Neural crest cell (in vitro differentiated cells): ENCODE data around the gene SH2B2. TPM values are rescaled to one million over a fixed set of nuclear protein-coding genes. Genes with fewer than 3 reads are reported as not detected.

Source experiments
- DNase-seq: peaks from one replicate; pipeline ENCODE4 v3.0.0; 2021; ENCODE audit warnings: low read depth, mixed read lengths, low spot score
- H3K27ac Mint-ChIP-seq: one replicate; pipeline ENCODE4 v1.8.0; 2021; ENCODE audit warnings: mild to moderate bottlenecking, mixed read lengths; ENCODE audit not compliant: unreplicated experiment
- H3K27me3 Mint-ChIP-seq: 2 replicates; pipeline ENCODE4 v1.8.0; 2021; ENCODE audit warnings: low read depth, mild to moderate bottlenecking, mixed read lengths
- H3K36me3 Mint-ChIP-seq: 2 replicates; pipeline ENCODE4 v1.8.0; 2021; ENCODE audit warnings: low read depth, mild to moderate bottlenecking, mixed read lengths
- H3K4me1 Mint-ChIP-seq: 2 replicates; pipeline ENCODE4 v1.8.0; 2021; ENCODE audit warnings: mixed read lengths
- H3K4me3 Mint-ChIP-seq: one replicate; pipeline ENCODE4 v1.8.0; 2021; ENCODE audit warnings: mild to moderate bottlenecking, mixed read lengths
- H3K9me3 Mint-ChIP-seq: 2 replicates; pipeline ENCODE4 v1.8.0; 2021; ENCODE audit warnings: mixed read lengths
- total RNA-seq: library from RNA; stranded (reverse); gene quantifications from 2 replicates; pipeline ENCODE4 v1.2.1, GENCODE V29; 2021
- TF ChIP-seq, protein P1 (sequence below): fragments of 200-600 bp; sonication (generic); conservative IDR thresholded peaks from 2 replicates; pipeline ENCODE4 v1.5.0; 2021; ENCODE audit warnings: antibody characterized with exemption, mild to moderate bottlenecking

Gene SH2B2
- total RNA-seq, 1 donor from 2014 or later: 16.4 TPM

DNA sequence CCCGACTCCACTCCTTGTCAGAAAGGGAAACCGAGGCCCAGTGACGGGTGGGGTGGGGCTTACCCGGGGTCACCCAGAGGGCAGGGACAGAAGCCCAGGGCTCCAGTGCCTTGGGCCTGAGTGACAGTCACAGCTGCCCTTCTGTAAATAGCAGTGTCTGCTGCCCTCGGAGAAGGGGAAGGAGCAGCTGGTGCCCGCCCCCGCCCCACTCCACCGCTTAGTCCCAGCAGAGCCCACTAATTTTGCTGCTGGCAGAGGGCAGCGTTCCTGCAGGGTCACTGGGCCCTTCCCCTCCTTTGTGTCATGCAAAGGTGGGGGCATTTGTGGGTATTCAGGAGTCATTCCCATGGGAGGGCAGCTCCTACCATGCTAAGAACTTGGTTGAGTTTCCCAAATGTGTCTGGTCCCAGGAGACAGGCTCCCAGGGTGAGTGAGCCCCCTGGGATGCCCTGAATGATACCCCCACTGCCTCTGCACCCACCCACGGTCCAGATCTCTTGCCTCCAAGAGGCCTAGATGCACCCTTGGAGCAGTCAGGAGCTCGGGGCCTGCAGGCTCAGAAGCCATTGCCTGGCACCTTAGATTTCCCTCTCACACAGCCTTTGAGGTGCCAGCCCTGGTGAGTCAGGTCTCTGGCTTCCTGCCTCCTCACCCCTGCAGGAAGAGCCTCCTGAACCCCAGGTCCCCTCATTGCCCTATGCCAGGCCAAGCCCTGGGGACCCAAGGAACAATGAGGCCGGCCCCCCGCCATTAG is 17.2 kb downstream of the SH2B2 start:
- H3K4me1 Mint-ChIP-seq: peaks cover 12% of the 10 kb centered on the region
- H3K36me3 Mint-ChIP-seq: no peaks in the 10 kb centered on the region
- H3K9me3 Mint-ChIP-seq: no peaks in the 10 kb centered on the region
- DNase-seq: no peak
- no peak overlapping the region for H3K27ac Mint-ChIP-seq
- H3K4me3 Mint-ChIP-seq: no peak overlapping the region
- no peaks in the 10 kb centered on the region for H3K27me3 Mint-ChIP-seq
- TF ChIP-seq, protein P1, sequence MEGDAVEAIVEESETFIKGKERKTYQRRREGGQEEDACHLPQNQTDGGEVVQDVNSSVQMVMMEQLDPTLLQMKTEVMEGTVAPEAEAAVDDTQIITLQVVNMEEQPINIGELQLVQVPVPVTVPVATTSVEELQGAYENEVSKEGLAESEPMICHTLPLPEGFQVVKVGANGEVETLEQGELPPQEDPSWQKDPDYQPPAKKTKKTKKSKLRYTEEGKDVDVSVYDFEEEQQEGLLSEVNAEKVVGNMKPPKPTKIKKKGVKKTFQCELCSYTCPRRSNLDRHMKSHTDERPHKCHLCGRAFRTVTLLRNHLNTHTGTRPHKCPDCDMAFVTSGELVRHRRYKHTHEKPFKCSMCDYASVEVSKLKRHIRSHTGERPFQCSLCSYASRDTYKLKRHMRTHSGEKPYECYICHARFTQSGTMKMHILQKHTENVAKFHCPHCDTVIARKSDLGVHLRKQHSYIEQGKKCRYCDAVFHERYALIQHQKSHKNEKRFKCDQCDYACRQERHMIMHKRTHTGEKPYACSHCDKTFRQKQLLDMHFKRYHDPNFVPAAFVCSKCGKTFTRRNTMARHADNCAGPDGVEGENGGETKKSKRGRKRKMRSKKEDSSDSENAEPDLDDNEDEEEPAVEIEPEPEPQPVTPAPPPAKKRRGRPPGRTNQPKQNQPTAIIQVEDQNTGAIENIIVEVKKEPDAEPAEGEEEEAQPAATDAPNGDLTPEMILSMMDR: no peak

DNA sequence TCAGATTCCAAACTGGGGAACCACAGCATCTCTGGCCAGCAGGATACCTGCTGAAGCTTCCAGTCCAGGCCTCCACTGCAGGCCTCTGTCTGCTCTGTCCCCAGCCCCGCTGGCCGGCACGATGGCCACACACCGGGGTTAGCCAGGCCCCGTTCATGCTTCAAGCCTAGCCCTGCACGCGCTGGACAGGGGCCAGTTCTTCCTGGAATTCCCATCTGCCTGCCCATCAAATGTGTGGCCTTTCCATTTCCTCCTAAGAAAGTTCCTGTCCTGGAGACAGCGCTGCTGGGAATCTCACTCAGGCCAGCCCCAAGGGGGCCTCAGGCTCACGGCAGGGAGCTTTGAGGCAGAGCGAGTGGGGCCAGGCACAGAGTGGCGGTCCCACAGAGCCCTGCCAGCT is 18.0 kb downstream of the SH2B2 start:
- no peak for DNase-seq
- H3K4me3 Mint-ChIP-seq: no peak overlapping the region
- no peaks in the 10 kb centered on the region for H3K36me3 Mint-ChIP-seq
- TF ChIP-seq, protein P1: no peak
- H3K4me1 Mint-ChIP-seq: peaks cover 12% of the 10 kb centered on the region
- no peak overlapping the region for H3K27ac Mint-ChIP-seq
- H3K27me3 Mint-ChIP-seq: no peaks in the 10 kb centered on the region
- no peaks in the 10 kb centered on the region for H3K9me3 Mint-ChIP-seq

DNA sequence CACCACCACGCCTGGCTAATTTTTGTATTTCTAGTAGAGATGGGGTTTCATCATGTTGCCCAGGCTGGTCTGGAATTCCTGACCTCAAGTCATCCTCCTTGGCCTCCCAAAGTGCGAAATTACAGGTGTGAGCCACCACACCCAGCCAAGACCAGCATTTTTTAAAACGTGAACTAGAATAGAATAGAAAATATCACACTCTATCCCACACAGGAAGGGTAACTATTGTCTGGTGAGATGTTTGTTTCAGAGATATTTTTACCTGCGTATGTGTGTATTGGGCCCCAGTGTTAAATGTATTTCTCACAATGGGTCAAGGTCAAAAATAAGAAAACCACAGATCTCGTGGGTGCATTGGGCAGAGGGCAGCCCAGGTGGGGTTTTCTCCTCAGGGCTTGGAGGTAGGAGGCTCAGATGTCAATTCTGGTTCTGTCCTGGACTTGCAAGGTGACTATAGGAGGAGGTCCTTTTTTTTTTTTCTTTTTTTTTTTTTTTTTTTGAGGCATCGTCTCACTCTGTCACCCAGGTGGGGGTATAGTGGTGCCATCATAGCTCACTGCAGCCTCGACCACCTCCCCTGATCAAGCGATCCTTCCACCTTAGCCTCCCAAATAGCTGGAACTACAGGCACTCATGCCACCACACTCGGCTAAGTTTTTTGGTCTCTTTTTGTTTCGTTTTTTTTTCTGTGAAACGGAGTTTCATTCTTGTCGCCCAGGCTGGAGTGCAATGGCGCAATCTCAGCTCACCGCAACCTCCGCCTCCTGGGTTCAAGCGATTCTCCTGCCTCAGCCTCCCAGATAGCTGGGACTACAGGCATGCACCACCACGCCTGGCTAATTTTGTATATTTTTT is 19.0 kb downstream of the SH2B2 start:
- Mint-ChIP-seq H3K4me3 (no peak overlapping the region), H3K27ac (no peak overlapping the region)

DNA sequence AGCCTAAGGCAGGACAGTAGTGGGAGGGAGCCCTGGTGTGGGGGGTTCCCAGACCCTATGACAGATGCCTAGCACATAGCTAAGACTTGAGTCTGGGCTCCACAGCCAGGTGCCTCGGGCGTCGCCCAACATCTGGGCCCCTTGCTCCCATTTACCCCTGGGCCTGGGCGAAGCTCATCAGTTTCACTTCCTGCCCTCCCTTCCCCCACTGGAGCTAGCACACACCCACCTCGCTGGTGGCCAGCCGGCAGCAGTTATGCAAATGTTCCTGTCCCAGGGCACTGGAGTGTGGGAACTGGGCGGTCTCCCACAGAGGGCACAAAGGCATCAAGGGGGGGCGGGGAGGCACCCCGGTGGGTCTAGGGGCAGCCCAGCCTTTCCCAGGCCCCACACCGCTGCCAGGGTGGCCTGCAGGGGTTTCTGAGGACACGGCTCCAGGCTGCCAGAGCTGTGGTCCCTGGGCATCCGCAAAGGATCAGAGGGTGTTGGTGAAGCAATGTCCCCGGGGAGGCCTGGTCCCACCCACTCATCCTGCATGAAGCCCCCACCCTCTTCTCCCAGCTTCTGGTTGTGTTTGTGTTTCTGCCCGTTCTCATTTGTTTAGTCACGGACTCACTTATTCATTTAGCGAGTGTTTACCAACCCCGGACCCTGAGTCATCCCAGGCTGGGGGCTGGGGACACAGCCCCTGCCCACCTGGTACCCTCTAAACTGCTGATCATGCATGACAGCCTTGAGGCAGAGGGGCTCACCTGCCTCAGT is 20.4 kb downstream of the SH2B2 start:
- H3K27ac Mint-ChIP-seq: no peak overlapping the region

More for the DNA sequence above, 19.0 kb downstream of the SH2B2 start:
- Mint-ChIP-seq H3K27me3 (no peaks in the 10 kb centered on the region), H3K9me3 (no peaks in the 10 kb centered on the region), H3K36me3 (no peaks in the 10 kb centered on the region), H3K4me1 (peaks cover 12% of the 10 kb centered on the region)
- DNase-seq: no peak
- TF ChIP-seq, protein P1: no peak

DNA sequence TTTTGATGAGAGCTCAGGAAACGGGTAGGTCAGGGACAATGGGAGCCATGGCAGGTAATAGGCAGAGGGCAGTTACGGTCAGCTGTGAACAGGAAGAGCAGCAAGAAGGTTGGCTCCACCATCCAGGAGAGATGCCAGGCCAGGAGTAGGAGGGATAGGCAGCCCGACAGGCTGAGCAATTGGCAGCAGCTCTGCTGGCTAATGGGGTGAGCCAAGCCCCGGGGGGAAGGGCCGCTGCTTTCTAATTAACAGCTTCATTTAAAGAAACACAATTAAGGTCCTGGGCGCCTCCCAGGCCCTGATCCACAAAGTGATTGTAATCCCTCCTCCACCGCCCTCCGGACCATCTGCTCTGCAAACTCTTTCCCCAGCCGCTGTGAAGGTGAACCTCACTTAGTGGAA is 23.7 kb downstream of the SH2B2 start:
- no peak overlapping the region for H3K27ac Mint-ChIP-seq
- no peak for DNase-seq
- H3K4me1 Mint-ChIP-seq: peaks cover 12% of the 10 kb centered on the region

More for the DNA sequence above, 20.4 kb downstream of the SH2B2 start:
- Mint-ChIP-seq H3K36me3 (no peaks in the 10 kb centered on the region), H3K9me3 (no peaks in the 10 kb centered on the region), H3K27me3 (no peaks in the 10 kb centered on the region), H3K4me3 (no peak overlapping the region), H3K4me1 (peaks cover 12% of the 10 kb centered on the region)
- TF ChIP-seq, protein P1: no peak
- DNase-seq: peak; percentile 28

More for the DNA sequence above, 23.7 kb downstream of the SH2B2 start:
- Mint-ChIP-seq H3K4me3 (peak overlapping the region; percentile 34), H3K36me3 (no peaks in the 10 kb centered on the region), H3K27me3 (no peaks in the 10 kb centered on the region), H3K9me3 (no peaks in the 10 kb centered on the region)
- TF ChIP-seq, protein P1: no peak
